C4-2B (cell line): Measurements from ENCODE around the gene TMEM256.

Experiments
- H3K27ac ChIP-seq: fragments of 450-650 bp; 2 replicates; pipeline ENCODE4 v1.5.1; 2017
- CTCF ChIP-seq: fragments of 450-650 bp; conservative IDR thresholded peaks from 2 replicates; pipeline ENCODE4 v1.5.1; 2017; ENCODE audit warnings: mild to moderate bottlenecking
- ZFX ChIP-seq: fragments of 450-650 bp; IDR thresholded peaks from 2 replicates; pipeline ENCODE4 v1.6.1; 2017

Gene TMEM256

GRCh38 chr17:7418472-7419152 lies 14.7 kb upstream of the TMEM256 start:
- TF ChIP-seq ZFX: no peak
- no peak for TF ChIP-seq CTCF
- no peak overlapping the region for H3K27ac ChIP-seq

GRCh38 chr17:7417056-7417655 lies 13.3 kb upstream of the TMEM256 start:
- H3K27ac ChIP-seq: no peak overlapping the region
- no peak for TF ChIP-seq CTCF
- TF ChIP-seq ZFX: no peak

GRCh38 chr17:7416323-7416722 lies 12.4 kb upstream of the TMEM256 start:
- TF ChIP-seq CTCF (no peak), ZFX (no peak)

GRCh38 chr17:7415784-7416183 lies 11.9 kb upstream of the TMEM256 start:
- H3K27ac ChIP-seq: no peak overlapping the region
- TF ChIP-seq ZFX (no peak), CTCF (no peak)

More at GRCh38 chr17:7416323-7416722, 12.4 kb upstream of the TMEM256 start:
- no peak overlapping the region for H3K27ac ChIP-seq

- no peak for TF ChIP-seq ZFX
- TF ChIP-seq CTCF: no peak
- H3K27ac ChIP-seq: no peak overlapping the region
These were observed 10.9 kb upstream of the TMEM256 start for GRCh38 chr17:7414837-7415236.

GRCh38 chr17:7413346-7413985 lies 9.6 kb upstream of the TMEM256 start:
- H3K27ac ChIP-seq: no peak overlapping the region
- TF ChIP-seq CTCF (no peak), ZFX (no peak)

- no peak overlapping the region for H3K27ac ChIP-seq
- TF ChIP-seq CTCF (no peak), ZFX (no peak)
These were observed 7.5 kb upstream of the TMEM256 start for GRCh38 chr17:7411427-7411750.
